ENCODE results near the gene ALG3. TPM values are rescaled to one million over a fixed set of nuclear protein-coding genes. Genes with fewer than 3 reads are reported as not detected.

ALG3 gene
- total RNA-seq, 6 donors from 2014 or later = 16.2 to 60.8 (median 37.6) TPM

- Histone ChIP-seq H3K9me3 (no peaks in the 10 kb centered on the region), H3K4me3 (peak overlapping the region in 3 of 4 donors; percentile 21 to 33 (median 24)), H3K4me1 (peaks cover 0 to 8% (median 2%) of the 10 kb centered on the region in 4 donors), H3K36me3 (peaks cover 16 to 39% (median 33%) of the 10 kb centered on the region in 4 donors), H3K27ac (no peak overlapping the region), H3K27me3 (no peaks in the 10 kb centered on the region)
- ATAC-seq (ENCODE audit: low FRiP score in 2 of 2) = peak; percentile 53 to 74
- peak; percentile 82 to 87 for DNase-seq
- TF ChIP-seq POLR2A (IDR thresholded peaks at IDR 0.05) = peak in 1 of 4 donors; percentile 28
- peak in 5 of 6 experiments; percentile 18 to 73 (median 60) for TF ChIP-seq CTCF (IDR thresholded peaks at IDR 0.05)
- no peak for TF ChIP-seq EP300 (IDR thresholded peaks at IDR 0.05)
- WGBS, 2 donors = 60% methylated on average over 42 of the region's 46 CpGs; no CpG with 5 or more reads in 1 of the 2 donors
These were observed 7.1 kb downstream of the ALG3 start for GRCh38 chr3:184241447-184242296.

- Histone ChIP-seq H3K4me1 (peaks cover 0 to 8% (median 2%) of the 10 kb centered on the region in 4 donors), H3K27ac (no peak overlapping the region), H3K36me3 (peaks cover 16 to 39% (median 33%) of the 10 kb centered on the region in 4 donors), H3K9me3 (no peaks in the 10 kb centered on the region), H3K4me3 (peak overlapping the region in 1 of 4 donors; percentile 33), H3K27me3 (peaks cover 0 to 3% (median 0%) of the 10 kb centered on the region in 4 donors)
- DNase-seq = no peak
- WGBS, 2 donors = 60 to 69% methylated on average over 3 to 17 of the region's 17 CpGs
- TF ChIP-seq POLR2A (IDR thresholded peaks at IDR 0.05) (no peak), CTCF (IDR thresholded peaks at IDR 0.05) (no peak), POLR2AphosphoS5 (IDR thresholded peaks at IDR 0.05) (no peak), EP300 (IDR thresholded peaks at IDR 0.05) (no peak)
- ATAC-seq (ENCODE audit: low FRiP score in 2 of 2) = no peak
These were observed 7.7 kb downstream of the ALG3 start for GRCh38 chr3:184241141-184241446.

- no peaks in the 10 kb centered on the region for H3K9me3 ChIP-seq
- peaks cover 0 to 8% (median 2%) of the 10 kb centered on the region in 4 donors for H3K4me1 ChIP-seq
- ATAC-seq (ENCODE audit: low FRiP score in 2 of 2) = no peak
- peaks cover 0 to 3% (median 0%) of the 10 kb centered on the region in 4 donors for H3K27me3 ChIP-seq
- peaks cover 16 to 38% (median 33%) of the 10 kb centered on the region in 4 donors for H3K36me3 ChIP-seq
- no peak for TF ChIP-seq EP300 (IDR thresholded peaks at IDR 0.05)
- no peak for TF ChIP-seq POLR2A (IDR thresholded peaks at IDR 0.05)
- no peak for TF ChIP-seq CTCF (IDR thresholded peaks at IDR 0.05)
- no peak for TF ChIP-seq POLR2AphosphoS5 (IDR thresholded peaks at IDR 0.05)
- no peak overlapping the region for H3K27ac ChIP-seq
- DNase-seq = no peak
- 81 to 89% methylated on average over 3 to 4 of the region's 4 CpGs for WGBS, 2 donors
- H3K4me3 ChIP-seq = no peak overlapping the region
These were observed 8.2 kb downstream of the ALG3 start for GRCh38 chr3:184240384-184241140.

GRCh38 chr3:184239708-184240107 lies 9.1 kb downstream of the ALG3 start:
- ATAC-seq (ENCODE audit: low FRiP score in 2 of 2) = no peak
- peaks cover 13 to 29% (median 26%) of the 10 kb centered on the region in 4 donors for H3K36me3 ChIP-seq
- H3K27me3 ChIP-seq = peaks cover 0 to 3% (median 0%) of the 10 kb centered on the region in 4 donors
- H3K4me1 ChIP-seq = peaks cover 0 to 8% (median 2%) of the 10 kb centered on the region in 4 donors
- H3K27ac ChIP-seq = no peak overlapping the region
- no peak overlapping the region for H3K4me3 ChIP-seq
- no peak for TF ChIP-seq POLR2A (IDR thresholded peaks at IDR 0.05)
- TF ChIP-seq CTCF (IDR thresholded peaks at IDR 0.05) = no peak
- no peak for TF ChIP-seq EP300 (IDR thresholded peaks at IDR 0.05)
- no peak for TF ChIP-seq POLR2AphosphoS5 (IDR thresholded peaks at IDR 0.05)
- DNase-seq = no peak
- 79 to 89% methylated on average over 1 to 5 of the region's 7 CpGs for WGBS, 2 donors
- no peaks in the 10 kb centered on the region for H3K9me3 ChIP-seq
